WTC11 (cell line): ENCODE measurements around the gene CLMP.

ENCODE experiments used
- JUN ChIP-seq: sonication (generic); formaldehyde crosslinking; IDR thresholded peaks from 2 replicates; pipeline ENCODE4 v1.8.0; 2023; ENCODE audit warnings: mild to moderate bottlenecking, missing genetic modification reagents
- KAT7 ChIP-seq: sonication (generic); formaldehyde crosslinking; IDR thresholded peaks from 2 replicates; pipeline ENCODE4 v1.8.1; 2023; ENCODE audit warnings: missing genetic modification reagents, mild to moderate bottlenecking, borderline replicate concordance
- NR2C2 ChIP-seq: sonication (generic); formaldehyde crosslinking; IDR thresholded peaks from 2 replicates; pipeline ENCODE4 v1.8.0; 2022; ENCODE audit warnings: mild to moderate bottlenecking, missing genetic modification reagents
- NR3C1 ChIP-seq: sonication (generic); formaldehyde crosslinking; conservative IDR thresholded peaks from 2 replicates; pipeline ENCODE4 v1.8.1; 2023; ENCODE audit warnings: low read depth, mild to moderate bottlenecking, missing genetic modification reagents
- SP1 ChIP-seq: sonication (generic); formaldehyde crosslinking; conservative IDR thresholded peaks from 2 replicates; pipeline ENCODE4 v1.8.1; 2022; ENCODE audit warnings: missing genetic modification reagents
- ZNF138 ChIP-seq: sonication (generic); formaldehyde crosslinking; conservative IDR thresholded peaks from 2 replicates; pipeline ENCODE4 v1.8.1; 2022; ENCODE audit warnings: mild to moderate bottlenecking, moderate library complexity, missing genetic modification reagents
- ZNF263 ChIP-seq: sonication (generic); formaldehyde crosslinking; IDR thresholded peaks from 2 replicates; pipeline ENCODE4 v1.8.1; 2022; ENCODE audit warnings: low read depth, mild to moderate bottlenecking, moderate library complexity, missing genetic modification reagents
- ZNF317 ChIP-seq: sonication (generic); formaldehyde crosslinking; IDR thresholded peaks from 2 replicates; pipeline ENCODE4 v1.8.1; 2023; ENCODE audit warnings: low read depth, mild to moderate bottlenecking, moderate library complexity, missing genetic modification reagents, borderline replicate concordance
- TF ChIP-seq, protein P1 (sequence below): fragments of 200-600 bp; IDR thresholded peaks from 2 replicates; pipeline ENCODE4 v1.8.0; 2022; ENCODE audit warnings: antibody characterized with exemption
- TF ChIP-seq, protein P2 (sequence below): sonication (generic); formaldehyde crosslinking; IDR thresholded peaks from 2 replicates; pipeline ENCODE4 v1.8.1; 2022; ENCODE audit warnings: low read depth, mild to moderate bottlenecking, moderate library complexity, missing genetic modification reagents, borderline replicate concordance
- TF ChIP-seq, protein P3 (sequence below): sonication (generic); formaldehyde crosslinking; IDR thresholded peaks from 2 replicates; pipeline ENCODE4 v1.8.1; 2022; ENCODE audit warnings: missing genetic modification reagents, borderline replicate concordance
- TF ChIP-seq, protein P4 (sequence below): sonication (generic); formaldehyde crosslinking; IDR thresholded peaks from 2 replicates; pipeline ENCODE4 v1.8.0; 2023; ENCODE audit warnings: missing genetic modification reagents, mild to moderate bottlenecking, borderline replicate concordance
- TF ChIP-seq, protein P5 (sequence below): sonication (generic); formaldehyde crosslinking; IDR thresholded peaks from 2 replicates; pipeline ENCODE4 v1.8.1; 2023; ENCODE audit warnings: mild to moderate bottlenecking, missing genetic modification reagents, moderate library complexity

DNA sequence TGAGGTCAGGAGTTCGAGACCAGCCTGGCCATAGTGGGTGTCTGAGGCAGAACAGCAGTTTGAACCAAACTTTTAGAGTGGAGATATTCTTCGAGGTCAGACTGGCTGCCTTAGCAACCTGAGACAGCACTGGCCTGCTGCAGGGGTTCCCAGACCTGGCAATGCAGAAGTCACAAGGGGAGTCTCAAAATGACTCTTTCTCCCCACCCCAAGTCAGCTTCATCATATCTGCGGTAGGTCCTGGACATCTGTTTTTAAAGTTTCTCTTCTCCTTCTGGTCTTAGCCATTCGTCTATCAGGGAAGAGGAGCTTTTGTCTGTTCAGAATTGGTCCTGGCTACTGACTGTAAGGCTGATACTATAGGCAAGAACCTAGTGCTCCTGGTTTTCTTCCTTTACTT, 14.5 kb upstream of the CLMP start:
- TF ChIP-seq NR2C2 (CRISPR knock-in tag) (no peak), ZNF263 (no peak), SP1 (no peak), ZNF138 (CRISPR knock-in tag) (no peak), ZNF317 (no peak), NR3C1 (no peak), KAT7 (CRISPR knock-in tag) (no peak), JUN (CRISPR knock-in tag) (no peak)
- TF ChIP-seq, protein P1, sequence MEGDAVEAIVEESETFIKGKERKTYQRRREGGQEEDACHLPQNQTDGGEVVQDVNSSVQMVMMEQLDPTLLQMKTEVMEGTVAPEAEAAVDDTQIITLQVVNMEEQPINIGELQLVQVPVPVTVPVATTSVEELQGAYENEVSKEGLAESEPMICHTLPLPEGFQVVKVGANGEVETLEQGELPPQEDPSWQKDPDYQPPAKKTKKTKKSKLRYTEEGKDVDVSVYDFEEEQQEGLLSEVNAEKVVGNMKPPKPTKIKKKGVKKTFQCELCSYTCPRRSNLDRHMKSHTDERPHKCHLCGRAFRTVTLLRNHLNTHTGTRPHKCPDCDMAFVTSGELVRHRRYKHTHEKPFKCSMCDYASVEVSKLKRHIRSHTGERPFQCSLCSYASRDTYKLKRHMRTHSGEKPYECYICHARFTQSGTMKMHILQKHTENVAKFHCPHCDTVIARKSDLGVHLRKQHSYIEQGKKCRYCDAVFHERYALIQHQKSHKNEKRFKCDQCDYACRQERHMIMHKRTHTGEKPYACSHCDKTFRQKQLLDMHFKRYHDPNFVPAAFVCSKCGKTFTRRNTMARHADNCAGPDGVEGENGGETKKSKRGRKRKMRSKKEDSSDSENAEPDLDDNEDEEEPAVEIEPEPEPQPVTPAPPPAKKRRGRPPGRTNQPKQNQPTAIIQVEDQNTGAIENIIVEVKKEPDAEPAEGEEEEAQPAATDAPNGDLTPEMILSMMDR = no peak
- TF ChIP-seq, protein P2, sequence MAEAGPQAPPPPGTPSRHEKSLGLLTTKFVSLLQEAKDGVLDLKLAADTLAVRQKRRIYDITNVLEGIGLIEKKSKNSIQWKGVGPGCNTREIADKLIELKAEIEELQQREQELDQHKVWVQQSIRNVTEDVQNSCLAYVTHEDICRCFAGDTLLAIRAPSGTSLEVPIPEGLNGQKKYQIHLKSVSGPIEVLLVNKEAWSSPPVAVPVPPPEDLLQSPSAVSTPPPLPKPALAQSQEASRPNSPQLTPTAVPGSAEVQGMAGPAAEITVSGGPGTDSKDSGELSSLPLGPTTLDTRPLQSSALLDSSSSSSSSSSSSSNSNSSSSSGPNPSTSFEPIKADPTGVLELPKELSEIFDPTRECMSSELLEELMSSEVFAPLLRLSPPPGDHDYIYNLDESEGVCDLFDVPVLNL (CRISPR knock-in tag) = no peak
- TF ChIP-seq, protein P3, sequence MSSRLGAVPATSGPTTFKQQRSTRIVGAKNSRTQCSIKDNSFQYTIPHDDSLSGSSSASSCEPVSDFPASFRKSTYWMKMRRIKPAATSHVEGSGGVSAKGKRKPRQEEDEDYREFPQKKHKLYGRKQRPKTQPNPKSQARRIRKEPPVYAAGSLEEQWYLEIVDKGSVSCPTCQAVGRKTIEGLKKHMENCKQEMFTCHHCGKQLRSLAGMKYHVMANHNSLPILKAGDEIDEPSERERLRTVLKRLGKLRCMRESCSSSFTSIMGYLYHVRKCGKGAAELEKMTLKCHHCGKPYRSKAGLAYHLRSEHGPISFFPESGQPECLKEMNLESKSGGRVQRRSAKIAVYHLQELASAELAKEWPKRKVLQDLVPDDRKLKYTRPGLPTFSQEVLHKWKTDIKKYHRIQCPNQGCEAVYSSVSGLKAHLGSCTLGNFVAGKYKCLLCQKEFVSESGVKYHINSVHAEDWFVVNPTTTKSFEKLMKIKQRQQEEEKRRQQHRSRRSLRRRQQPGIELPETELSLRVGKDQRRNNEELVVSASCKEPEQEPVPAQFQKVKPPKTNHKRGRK (CRISPR knock-in tag) = no peak
- TF ChIP-seq, protein P4, sequence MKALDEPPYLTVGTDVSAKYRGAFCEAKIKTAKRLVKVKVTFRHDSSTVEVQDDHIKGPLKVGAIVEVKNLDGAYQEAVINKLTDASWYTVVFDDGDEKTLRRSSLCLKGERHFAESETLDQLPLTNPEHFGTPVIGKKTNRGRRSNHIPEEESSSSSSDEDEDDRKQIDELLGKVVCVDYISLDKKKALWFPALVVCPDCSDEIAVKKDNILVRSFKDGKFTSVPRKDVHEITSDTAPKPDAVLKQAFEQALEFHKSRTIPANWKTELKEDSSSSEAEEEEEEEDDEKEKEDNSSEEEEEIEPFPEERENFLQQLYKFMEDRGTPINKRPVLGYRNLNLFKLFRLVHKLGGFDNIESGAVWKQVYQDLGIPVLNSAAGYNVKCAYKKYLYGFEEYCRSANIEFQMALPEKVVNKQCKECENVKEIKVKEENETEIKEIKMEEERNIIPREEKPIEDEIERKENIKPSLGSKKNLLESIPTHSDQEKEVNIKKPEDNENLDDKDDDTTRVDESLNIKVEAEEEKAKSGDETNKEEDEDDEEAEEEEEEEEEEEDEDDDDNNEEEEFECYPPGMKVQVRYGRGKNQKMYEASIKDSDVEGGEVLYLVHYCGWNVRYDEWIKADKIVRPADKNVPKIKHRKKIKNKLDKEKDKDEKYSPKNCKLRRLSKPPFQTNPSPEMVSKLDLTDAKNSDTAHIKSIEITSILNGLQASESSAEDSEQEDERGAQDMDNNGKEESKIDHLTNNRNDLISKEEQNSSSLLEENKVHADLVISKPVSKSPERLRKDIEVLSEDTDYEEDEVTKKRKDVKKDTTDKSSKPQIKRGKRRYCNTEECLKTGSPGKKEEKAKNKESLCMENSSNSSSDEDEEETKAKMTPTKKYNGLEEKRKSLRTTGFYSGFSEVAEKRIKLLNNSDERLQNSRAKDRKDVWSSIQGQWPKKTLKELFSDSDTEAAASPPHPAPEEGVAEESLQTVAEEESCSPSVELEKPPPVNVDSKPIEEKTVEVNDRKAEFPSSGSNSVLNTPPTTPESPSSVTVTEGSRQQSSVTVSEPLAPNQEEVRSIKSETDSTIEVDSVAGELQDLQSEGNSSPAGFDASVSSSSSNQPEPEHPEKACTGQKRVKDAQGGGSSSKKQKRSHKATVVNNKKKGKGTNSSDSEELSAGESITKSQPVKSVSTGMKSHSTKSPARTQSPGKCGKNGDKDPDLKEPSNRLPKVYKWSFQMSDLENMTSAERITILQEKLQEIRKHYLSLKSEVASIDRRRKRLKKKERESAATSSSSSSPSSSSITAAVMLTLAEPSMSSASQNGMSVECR (CRISPR knock-in tag) = no peak
- TF ChIP-seq, protein P5, sequence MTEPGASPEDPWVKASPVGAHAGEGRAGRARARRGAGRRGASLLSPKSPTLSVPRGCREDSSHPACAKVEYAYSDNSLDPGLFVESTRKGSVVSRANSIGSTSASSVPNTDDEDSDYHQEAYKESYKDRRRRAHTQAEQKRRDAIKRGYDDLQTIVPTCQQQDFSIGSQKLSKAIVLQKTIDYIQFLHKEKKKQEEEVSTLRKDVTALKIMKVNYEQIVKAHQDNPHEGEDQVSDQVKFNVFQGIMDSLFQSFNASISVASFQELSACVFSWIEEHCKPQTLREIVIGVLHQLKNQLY (CRISPR knock-in tag) = no peak
